Sigmoid colon (tissue), 7 donors: ENCODE data around the gene SSC4D. TPM values are rescaled to one million over a fixed set of nuclear protein-coding genes. Genes with fewer than 3 reads are reported as not detected.

Experiments used
- DNase-seq: peaks from one replicate; pipeline ENCODE4 v3.0.0-alpha.2; 2019
- H3K27ac ChIP-seq, 4 donors: fragments of 200-600 bp; sonication (generic); one replicate each; pipeline ENCODE4 v1.5.1; 2016 to 2019; ENCODE audit warnings: mild to moderate bottlenecking in 1 of 4
- H3K27me3 ChIP-seq, 3 donors: fragments of 200-600 bp; sonication (generic); one replicate each; pipeline ENCODE4 v1.5.1; 2019; ENCODE audit warnings: mild to moderate bottlenecking in 1 of 3
- H3K36me3 ChIP-seq, 4 donors: fragments of 200-600 bp; sonication (generic); one replicate each; pipeline ENCODE4 v1.5.1; 2016 to 2019
- H3K4me1 ChIP-seq, 4 donors: fragments of 200-600 bp; sonication (generic); one replicate each; pipeline ENCODE4 v1.5.1; 2017 to 2019
- H3K4me3 ChIP-seq, 4 donors: fragments of 200-600 bp; sonication (generic); one replicate each; pipeline ENCODE4 v1.5.1; 2017 to 2019; ENCODE audit warnings: mild to moderate bottlenecking in 2 of 4, moderate library complexity in 1 of 4
- H3K9me3 ChIP-seq, 4 donors: fragments of 200-600 bp in 3 of 4; sonication (generic) in 3 of 4; one replicate each; pipeline versions ENCODE4 v1.5.1 to v1.6.1; 2013 to 2019
- CTCF ChIP-seq, 4 experiments: fragments of 450-650 bp in 3 of 4; fragments of 200-600 bp in 1 of 4; IDR thresholded peaks; one replicate each; pipeline ENCODE4 v1.5.1; 2016 to 2019; ENCODE audit warnings: antibody characterized with exemption in 4 of 4, mild to moderate bottlenecking in 3 of 4, moderate library complexity in 2 of 4
- EP300 ChIP-seq, 4 donors: sonication (generic); formaldehyde crosslinking; IDR thresholded peaks; one replicate each; pipeline ENCODE4 v1.6.1; 2017; ENCODE audit warnings: antibody characterized with exemption in 4 of 4
- POLR2A ChIP-seq, 2 donors: fragments of 450-650 bp; IDR thresholded peaks; one replicate each; pipeline ENCODE4 v1.6.1; 2016; ENCODE audit warnings: antibody characterized with exemption in 2 of 2, mild to moderate bottlenecking in 2 of 2, moderate library complexity in 2 of 2
- POLR2AphosphoS5 ChIP-seq, 4 donors: sonication (generic); formaldehyde crosslinking; IDR thresholded peaks; one replicate each; pipeline ENCODE4 v1.6.1; 2017; ENCODE audit warnings: antibody characterized with exemption in 4 of 4
- WGBS, 2 donors: extraction: QIAGEN DNeasy Blood & Tissue Kit; methylation state at CpG; one replicate each; pipeline ENCODE4 v1.1.7; 2013; 5-methylcytosine and 5-hydroxymethylcytosine counted together
- intact Hi-C: fragments of 100-400 bp; cut with DNase I; formaldehyde crosslinking; loops from one replicate; pipeline ENCODE4 v1.15.1; 2023
- polyA plus RNA-seq, 3 donors: library from polyadenylated mRNA; stranded (reverse); fragments of 200-250 nt; gene quantifications; one replicate each; pipeline ENCODE4 v1.2.3, GENCODE V29; 2013
- total RNA-seq, 4 donors: library from RNA; depleted of rRNA; stranded (reverse); fragments of >200 nt; gene quantifications; one replicate each; pipeline ENCODE4 v1.1.0, GENCODE V29; 2016
- donor health status: healthy with polysubstance abuse.
- donor health status: Bipolar disorder and iron deficiency.
- donor health status: healthy.

Gene SSC4D
- total and polyA plus RNA-seq, 7 donors: 0.47 to 3.6 (median 0.93) TPM; not detected in 3

GRCh38 chr7:76358481-76359110 lies 50.9 kb downstream of the SSC4D start, which contains the start of gene YWHAG:
Gene YWHAG, minus strand, starts transcription at chr7:76358991. Its CDS starts 183 bp downstream, at chr7:76358808.
- intact Hi-C loops: loop anchor here (1.0 to 5.0 kb wide), 4 partner anchors 34 to 181 kb away; no protein-coding TSS in a partner anchor
- peak within 1 kb of the TSS; percentile 60 to 98 (median 82) for H3K4me3 ChIP-seq
- peaks cover 4 to 43% (median 43%) of the 10 kb centered on the region in 4 donors for H3K4me1 ChIP-seq
- peak; percentile 98 to 100 (median 99) for TF ChIP-seq POLR2AphosphoS5 (IDR thresholded peaks at IDR 0.05)
- TF ChIP-seq CTCF (IDR thresholded peaks at IDR 0.05): no peak
- peak; percentile 97 to 98 for TF ChIP-seq POLR2A (IDR thresholded peaks at IDR 0.05)
- no peak for TF ChIP-seq EP300 (IDR thresholded peaks at IDR 0.05)
- DNase-seq: peak; percentile 95
- peak within 1 kb of the TSS; percentile 90 to 100 (median 98) for H3K27ac ChIP-seq
- H3K9me3 ChIP-seq: no peaks in the 10 kb centered on the region
- peaks cover 0 to 9% (median 0%) of the 10 kb centered on the region in 4 donors for H3K36me3 ChIP-seq
- no peaks in the 10 kb centered on the region for H3K27me3 ChIP-seq
- WGBS, 2 donors: 0 to 1% methylated on average over 80 of the region's 80 CpGs

- Histone ChIP-seq H3K4me1 (peaks cover 4 to 49% (median 45%) of the 10 kb centered on the region in 4 donors), H3K27ac (peak overlapping the region; percentile 90 to 100 (median 98)), H3K27me3 (no peaks in the 10 kb centered on the region), H3K4me3 (peak overlapping the region; percentile 60 to 98 (median 82)), H3K9me3 (no peaks in the 10 kb centered on the region), H3K36me3 (peaks cover 0 to 9% (median 0%) of the 10 kb centered on the region in 4 donors)
- 0% methylated on average over 27 of the region's 27 CpGs for WGBS, 2 donors
- DNase-seq: peak; percentile 85
- TF ChIP-seq POLR2AphosphoS5 (IDR thresholded peaks at IDR 0.05) (peak in 1 of 4 donors; percentile 45), POLR2A (IDR thresholded peaks at IDR 0.05) (no peak)
- intact Hi-C loops: loop anchor here (2.0 to 5.0 kb wide), 2 partner anchors 67 to 181 kb away; no protein-coding TSS in a partner anchor
These were observed 51.5 kb downstream of the SSC4D start for GRCh38 chr7:76358011-76358480.

- peaks cover 0 to 9% (median 0%) of the 10 kb centered on the region in 4 donors for H3K36me3 ChIP-seq
- intact Hi-C loops: loop anchor here (2.0 to 5.0 kb wide), 2 partner anchors 67 to 180 kb away; no protein-coding TSS in a partner anchor
- 2% methylated on average over 10 of the region's 10 CpGs for WGBS, 2 donors
- peaks cover 4 to 54% (median 49%) of the 10 kb centered on the region in 4 donors for H3K4me1 ChIP-seq
- DNase-seq: peak; percentile 26
- TF ChIP-seq CTCF (IDR thresholded peaks at IDR 0.05): no peak
- no peak for TF ChIP-seq EP300 (IDR thresholded peaks at IDR 0.05)
- TF ChIP-seq POLR2AphosphoS5 (IDR thresholded peaks at IDR 0.05): no peak
- no peak for TF ChIP-seq POLR2A (IDR thresholded peaks at IDR 0.05)
- no peaks in the 10 kb centered on the region for H3K27me3 ChIP-seq
- no peaks in the 10 kb centered on the region for H3K9me3 ChIP-seq
- H3K4me3 ChIP-seq: peak overlapping the region; percentile 60 to 98 (median 82)
- H3K27ac ChIP-seq: peak overlapping the region; percentile 90 to 100 (median 98)
These were observed 52.0 kb downstream of the SSC4D start for GRCh38 chr7:76357475-76358010.

- intact Hi-C loops: loop anchor here (5.0 kb wide), 1 partner anchor 180 kb away; no protein-coding TSS in a partner anchor
- no peaks in the 10 kb centered on the region for H3K9me3 ChIP-seq
- TF ChIP-seq CTCF (IDR thresholded peaks at IDR 0.05): no peak
- TF ChIP-seq POLR2A (IDR thresholded peaks at IDR 0.05): no peak
- no peak for TF ChIP-seq EP300 (IDR thresholded peaks at IDR 0.05)
- 20 to 64% methylated on average over 6 of the region's 6 CpGs for WGBS, 2 donors
- peaks cover 4 to 61% (median 56%) of the 10 kb centered on the region in 4 donors for H3K4me1 ChIP-seq
- no peaks in the 10 kb centered on the region for H3K27me3 ChIP-seq
- DNase-seq: peak; percentile 40
- H3K4me3 ChIP-seq: peak overlapping the region in 3 of 4 donors; percentile 60 to 84 (median 79)
- H3K27ac ChIP-seq: peak overlapping the region; percentile 90 to 100 (median 98)
- H3K36me3 ChIP-seq: peaks cover 0 to 9% (median 0%) of the 10 kb centered on the region in 4 donors
These were observed 52.7 kb downstream of the SSC4D start for GRCh38 chr7:76356823-76357222.

- Histone ChIP-seq H3K4me3 (no peak overlapping the region), H3K27me3 (no peaks in the 10 kb centered on the region), H3K4me1 (peaks cover 4 to 68% (median 59%) of the 10 kb centered on the region in 4 donors), H3K27ac (peak overlapping the region in 3 of 4 donors; percentile 26 to 99 (median 97)), H3K9me3 (no peaks in the 10 kb centered on the region), H3K36me3 (peaks cover 0 to 9% (median 0%) of the 10 kb centered on the region in 4 donors)
- intact Hi-C loops: loop anchor here (5.0 kb wide), 1 partner anchor 179 kb away; no protein-coding TSS in a partner anchor
- no peak for DNase-seq
- 87 to 90% methylated on average over 4 of the region's 4 CpGs for WGBS, 2 donors
- no peak for TF ChIP-seq POLR2AphosphoS5 (IDR thresholded peaks at IDR 0.05)
- no peak for TF ChIP-seq CTCF (IDR thresholded peaks at IDR 0.05)
- TF ChIP-seq POLR2A (IDR thresholded peaks at IDR 0.05): no peak
- no peak for TF ChIP-seq EP300 (IDR thresholded peaks at IDR 0.05)
These were observed 53.4 kb downstream of the SSC4D start for GRCh38 chr7:76356115-76356514.
